ENCODE measurements around the gene METTL25. TPM values are rescaled to one million over a fixed set of nuclear protein-coding genes. Genes with fewer than 3 reads are reported as not detected.

METTL25 gene
- total and polyA plus RNA-seq, 2 experiments from 2014 or later, result 7.6 to 14.3 TPM

DNA sequence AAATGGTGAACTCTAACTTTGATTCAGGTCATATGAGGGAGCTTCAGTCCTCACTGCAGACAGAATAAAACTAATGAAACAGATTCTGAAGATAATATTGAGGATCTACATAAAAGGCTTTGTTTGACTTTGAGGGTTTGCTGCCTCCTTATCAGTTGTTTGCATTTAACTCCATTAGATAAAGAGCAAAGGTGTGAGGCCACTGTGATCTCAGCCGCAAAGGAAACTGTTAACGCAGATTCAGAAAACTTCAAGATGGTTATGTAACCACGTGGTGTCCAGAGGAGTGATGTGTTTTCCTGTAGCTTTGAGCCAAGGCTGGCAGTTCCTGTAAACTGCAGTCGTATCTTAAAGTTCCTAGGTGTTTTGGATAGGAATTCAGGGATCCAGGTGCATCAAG, 67.8 kb downstream of the METTL25 start:
- Mint-ChIP-seq H3K36me3 (ENCODE audit: low read depth) (peaks cover 4% of the 10 kb centered on the region; the same call in 1 of the 3 replicates), H3K27me3 (ENCODE audit: insufficient read depth, low read depth, poor library complexity) (no peaks in the 10 kb centered on the region), H3K4me3 (no peak overlapping the region), H3K27ac (no peak overlapping the region), H3K9me3 (peaks cover 17% of the 10 kb centered on the region; the same call in 2 of the 3 replicates), H3K4me1 (no peaks in the 10 kb centered on the region)
- no peaks in the 10 kb centered on the region for H3K4me1 ChIP-seq (ENCODE audit: insufficient read depth)
- H3K4me3 ChIP-seq, result no peak overlapping the region
- no peaks in the 10 kb centered on the region for H3K27me3 ChIP-seq (ENCODE audit: insufficient read depth)
- H2AFZ ChIP-seq, result no peak overlapping the region
- TF ChIP-seq STAT1 (IDR thresholded peaks at IDR 0.05; ENCODE audit: unreplicated experiment) (no peak), EZH2phosphoT487 (IDR thresholded peaks at IDR 0.05; ENCODE audit: unreplicated experiment) (no peak), JUNB (IDR thresholded peaks at IDR 0.05; ENCODE audit: unreplicated experiment) (no peak), CREB1 (CRISPR knock-in tag; IDR thresholded peaks at IDR 0.05; ENCODE audit: low read depth) (no peak), ZNF114 (CRISPR knock-in tag; IDR thresholded peaks at IDR 0.05) (no peak), POLR2AphosphoS5 (IDR thresholded peaks at IDR 0.05; ENCODE audit: low read depth) (no peak), EZH2 (IDR thresholded peaks at IDR 0.05; ENCODE audit: low read depth, unreplicated experiment) (no peak), NANOG (IDR thresholded peaks at IDR 0.05; ENCODE audit: borderline replicate concordance) (no peak)
- TF ChIP-seq, protein P1, sequence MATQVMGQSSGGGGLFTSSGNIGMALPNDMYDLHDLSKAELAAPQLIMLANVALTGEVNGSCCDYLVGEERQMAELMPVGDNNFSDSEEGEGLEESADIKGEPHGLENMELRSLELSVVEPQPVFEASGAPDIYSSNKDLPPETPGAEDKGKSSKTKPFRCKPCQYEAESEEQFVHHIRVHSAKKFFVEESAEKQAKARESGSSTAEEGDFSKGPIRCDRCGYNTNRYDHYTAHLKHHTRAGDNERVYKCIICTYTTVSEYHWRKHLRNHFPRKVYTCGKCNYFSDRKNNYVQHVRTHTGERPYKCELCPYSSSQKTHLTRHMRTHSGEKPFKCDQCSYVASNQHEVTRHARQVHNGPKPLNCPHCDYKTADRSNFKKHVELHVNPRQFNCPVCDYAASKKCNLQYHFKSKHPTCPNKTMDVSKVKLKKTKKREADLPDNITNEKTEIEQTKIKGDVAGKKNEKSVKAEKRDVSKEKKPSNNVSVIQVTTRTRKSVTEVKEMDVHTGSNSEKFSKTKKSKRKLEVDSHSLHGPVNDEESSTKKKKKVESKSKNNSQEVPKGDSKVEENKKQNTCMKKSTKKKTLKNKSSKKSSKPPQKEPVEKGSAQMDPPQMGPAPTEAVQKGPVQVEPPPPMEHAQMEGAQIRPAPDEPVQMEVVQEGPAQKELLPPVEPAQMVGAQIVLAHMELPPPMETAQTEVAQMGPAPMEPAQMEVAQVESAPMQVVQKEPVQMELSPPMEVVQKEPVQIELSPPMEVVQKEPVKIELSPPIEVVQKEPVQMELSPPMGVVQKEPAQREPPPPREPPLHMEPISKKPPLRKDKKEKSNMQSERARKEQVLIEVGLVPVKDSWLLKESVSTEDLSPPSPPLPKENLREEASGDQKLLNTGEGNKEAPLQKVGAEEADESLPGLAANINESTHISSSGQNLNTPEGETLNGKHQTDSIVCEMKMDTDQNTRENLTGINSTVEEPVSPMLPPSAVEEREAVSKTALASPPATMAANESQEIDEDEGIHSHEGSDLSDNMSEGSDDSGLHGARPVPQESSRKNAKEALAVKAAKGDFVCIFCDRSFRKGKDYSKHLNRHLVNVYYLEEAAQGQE (IDR thresholded peaks at IDR 0.05; ENCODE audit: unreplicated experiment), result no peak
- TF ChIP-seq, protein P2, sequence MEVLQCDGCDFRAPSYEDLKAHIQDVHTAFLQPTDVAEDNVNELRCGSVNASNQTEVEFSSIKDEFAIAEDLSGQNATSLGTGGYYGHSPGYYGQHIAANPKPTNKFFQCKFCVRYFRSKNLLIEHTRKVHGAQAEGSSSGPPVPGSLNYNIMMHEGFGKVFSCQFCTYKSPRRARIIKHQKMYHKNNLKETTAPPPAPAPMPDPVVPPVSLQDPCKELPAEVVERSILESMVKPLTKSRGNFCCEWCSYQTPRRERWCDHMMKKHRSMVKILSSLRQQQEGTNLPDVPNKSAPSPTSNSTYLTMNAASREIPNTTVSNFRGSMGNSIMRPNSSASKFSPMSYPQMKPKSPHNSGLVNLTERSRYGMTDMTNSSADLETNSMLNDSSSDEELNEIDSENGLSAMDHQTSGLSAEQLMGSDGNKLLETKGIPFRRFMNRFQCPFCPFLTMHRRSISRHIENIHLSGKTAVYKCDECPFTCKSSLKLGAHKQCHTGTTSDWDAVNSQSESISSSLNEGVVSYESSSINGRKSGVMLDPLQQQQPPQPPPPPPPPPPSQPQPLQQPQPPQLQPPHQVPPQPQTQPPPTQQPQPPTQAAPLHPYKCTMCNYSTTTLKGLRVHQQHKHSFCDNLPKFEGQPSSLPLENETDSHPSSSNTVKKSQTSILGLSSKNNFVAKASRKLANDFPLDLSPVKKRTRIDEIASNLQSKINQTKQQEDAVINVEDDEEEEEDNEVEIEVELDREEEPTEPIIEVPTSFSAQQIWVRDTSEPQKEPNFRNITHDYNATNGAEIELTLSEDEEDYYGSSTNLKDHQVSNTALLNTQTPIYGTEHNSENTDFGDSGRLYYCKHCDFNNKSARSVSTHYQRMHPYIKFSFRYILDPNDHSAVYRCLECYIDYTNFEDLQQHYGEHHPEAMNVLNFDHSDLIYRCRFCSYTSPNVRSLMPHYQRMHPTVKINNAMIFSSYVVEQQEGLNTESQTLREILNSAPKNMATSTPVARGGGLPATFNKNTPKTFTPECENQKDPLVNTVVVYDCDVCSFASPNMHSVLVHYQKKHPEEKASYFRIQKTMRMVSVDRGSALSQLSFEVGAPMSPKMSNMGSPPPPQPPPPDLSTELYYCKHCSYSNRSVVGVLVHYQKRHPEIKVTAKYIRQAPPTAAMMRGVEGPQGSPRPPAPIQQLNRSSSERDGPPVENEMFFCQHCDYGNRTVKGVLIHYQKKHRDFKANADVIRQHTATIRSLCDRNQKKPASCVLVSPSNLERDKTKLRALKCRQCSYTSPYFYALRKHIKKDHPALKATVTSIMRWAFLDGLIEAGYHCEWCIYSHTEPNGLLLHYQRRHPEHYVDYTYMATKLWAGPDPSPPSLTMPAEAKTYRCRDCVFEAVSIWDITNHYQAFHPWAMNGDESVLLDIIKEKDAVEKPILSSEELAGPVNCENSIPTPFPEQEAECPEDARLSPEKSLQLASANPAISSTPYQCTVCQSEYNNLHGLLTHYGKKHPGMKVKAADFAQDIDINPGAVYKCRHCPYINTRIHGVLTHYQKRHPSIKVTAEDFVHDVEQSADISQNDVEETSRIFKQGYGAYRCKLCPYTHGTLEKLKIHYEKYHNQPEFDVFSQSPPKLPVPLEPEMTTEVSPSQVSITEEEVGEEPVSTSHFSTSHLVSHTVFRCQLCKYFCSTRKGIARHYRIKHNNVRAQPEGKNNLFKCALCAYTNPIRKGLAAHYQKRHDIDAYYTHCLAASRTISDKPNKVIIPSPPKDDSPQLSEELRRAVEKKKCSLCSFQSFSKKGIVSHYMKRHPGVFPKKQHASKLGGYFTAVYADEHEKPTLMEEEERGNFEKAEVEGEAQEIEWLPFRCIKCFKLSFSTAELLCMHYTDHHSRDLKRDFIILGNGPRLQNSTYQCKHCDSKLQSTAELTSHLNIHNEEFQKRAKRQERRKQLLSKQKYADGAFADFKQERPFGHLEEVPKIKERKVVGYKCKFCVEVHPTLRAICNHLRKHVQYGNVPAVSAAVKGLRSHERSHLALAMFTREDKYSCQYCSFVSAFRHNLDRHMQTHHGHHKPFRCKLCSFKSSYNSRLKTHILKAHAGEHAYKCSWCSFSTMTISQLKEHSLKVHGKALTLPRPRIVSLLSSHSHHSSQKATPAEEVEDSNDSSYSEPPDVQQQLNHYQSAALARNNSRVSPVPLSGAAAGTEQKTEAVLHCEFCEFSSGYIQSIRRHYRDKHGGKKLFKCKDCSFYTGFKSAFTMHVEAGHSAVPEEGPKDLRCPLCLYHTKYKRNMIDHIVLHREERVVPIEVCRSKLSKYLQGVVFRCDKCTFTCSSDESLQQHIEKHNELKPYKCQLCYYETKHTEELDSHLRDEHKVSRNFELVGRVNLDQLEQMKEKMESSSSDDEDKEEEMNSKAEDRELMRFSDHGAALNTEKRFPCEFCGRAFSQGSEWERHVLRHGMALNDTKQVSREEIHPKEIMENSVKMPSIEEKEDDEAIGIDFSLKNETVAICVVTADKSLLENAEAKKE (CRISPR knock-in tag; IDR thresholded peaks at IDR 0.05), result no peak
- TF ChIP-seq, protein P3, sequence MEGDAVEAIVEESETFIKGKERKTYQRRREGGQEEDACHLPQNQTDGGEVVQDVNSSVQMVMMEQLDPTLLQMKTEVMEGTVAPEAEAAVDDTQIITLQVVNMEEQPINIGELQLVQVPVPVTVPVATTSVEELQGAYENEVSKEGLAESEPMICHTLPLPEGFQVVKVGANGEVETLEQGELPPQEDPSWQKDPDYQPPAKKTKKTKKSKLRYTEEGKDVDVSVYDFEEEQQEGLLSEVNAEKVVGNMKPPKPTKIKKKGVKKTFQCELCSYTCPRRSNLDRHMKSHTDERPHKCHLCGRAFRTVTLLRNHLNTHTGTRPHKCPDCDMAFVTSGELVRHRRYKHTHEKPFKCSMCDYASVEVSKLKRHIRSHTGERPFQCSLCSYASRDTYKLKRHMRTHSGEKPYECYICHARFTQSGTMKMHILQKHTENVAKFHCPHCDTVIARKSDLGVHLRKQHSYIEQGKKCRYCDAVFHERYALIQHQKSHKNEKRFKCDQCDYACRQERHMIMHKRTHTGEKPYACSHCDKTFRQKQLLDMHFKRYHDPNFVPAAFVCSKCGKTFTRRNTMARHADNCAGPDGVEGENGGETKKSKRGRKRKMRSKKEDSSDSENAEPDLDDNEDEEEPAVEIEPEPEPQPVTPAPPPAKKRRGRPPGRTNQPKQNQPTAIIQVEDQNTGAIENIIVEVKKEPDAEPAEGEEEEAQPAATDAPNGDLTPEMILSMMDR (conservative IDR thresholded peaks at IDR 0.05; ENCODE audit: low read depth in 2 of 2), result no peak
- H3K9me2 ChIP-seq (ENCODE audit: insufficient read depth), result 0 out of 2 replicates have a peak, but pooled peaks cover under 1% of the 10 kb centered on the region
- no peaks in the 10 kb centered on the region for H3F3A ChIP-seq (replicated peaks; ENCODE audit: low read depth)
- no peak for ATAC-seq
- no peak overlapping the region for H3K27ac ChIP-seq (ENCODE audit: low read depth)
- H3K79me2 ChIP-seq (replicated peaks; ENCODE audit: insufficient read depth), result no peaks in the 10 kb centered on the region
- H4K20me1 ChIP-seq (replicated peaks; ENCODE audit: insufficient read depth), result no peaks in the 10 kb centered on the region
- no peak overlapping the region for H3K4me2 ChIP-seq
- no peak for DNase-seq (ENCODE audit: low spot score)
- no peaks in the 10 kb centered on the region for H3K36me3 ChIP-seq (ENCODE audit: insufficient read depth)
